ENCODE results near the gene TOR1A.
A peak's percentile ranks its signal among the peaks of the same experiment; 100 is the strongest.

The TOR1A gene

GRCh38 chr9:129834489-129835127, 10.7 kb upstream of the TOR1A start:
- DNase-seq (ENCODE audit: low read depth) = no peak
- no peak for TF ChIP-seq CTCF (IDR thresholded peaks at IDR 0.05; ENCODE audit: insufficient read depth, low read depth, low read length, missing control alignments)
- H3K4me3 ChIP-seq (ENCODE audit: low read length) = peak overlapping the region; percentile 91

- DNase-seq (ENCODE audit: low read depth) = peak; percentile 29
- H3K4me3 ChIP-seq (ENCODE audit: low read length) = no peak overlapping the region
- no peak for TF ChIP-seq CTCF (IDR thresholded peaks at IDR 0.05; ENCODE audit: insufficient read depth, low read depth, low read length, missing control alignments)
These were observed 9.0 kb upstream of the TOR1A start for GRCh38 chr9:129832982-129833381.

- TF ChIP-seq CTCF (IDR thresholded peaks at IDR 0.05; ENCODE audit: insufficient read depth, low read depth, low read length, missing control alignments) = no peak
- no peak for DNase-seq (ENCODE audit: low read depth)
- H3K4me3 ChIP-seq (ENCODE audit: low read length) = no peak overlapping the region
These were observed 5.0 kb upstream of the TOR1A start for GRCh38 chr9:129828969-129829368.

- DNase-seq (ENCODE audit: low read depth) = no peak
- no peak for TF ChIP-seq CTCF (IDR thresholded peaks at IDR 0.05; ENCODE audit: insufficient read depth, low read depth, low read length, missing control alignments)
- H3K4me3 ChIP-seq (ENCODE audit: low read length) = no peak overlapping the region
These were observed 4.1 kb upstream of the TOR1A start for GRCh38 chr9:129828051-129828450.

GRCh38 chr9:129826759-129827158, 2.8 kb upstream of the TOR1A start:
- TF ChIP-seq CTCF (IDR thresholded peaks at IDR 0.05; ENCODE audit: insufficient read depth, low read depth, low read length, missing control alignments) = no peak
- H3K4me3 ChIP-seq (ENCODE audit: low read length) = no peak overlapping the region

GRCh38 chr9:129826344-129826743, 2.4 kb upstream of the TOR1A start:
- DNase-seq (ENCODE audit: low read depth) = no peak
- no peak overlapping the region for H3K4me3 ChIP-seq (ENCODE audit: low read length)
- TF ChIP-seq CTCF (IDR thresholded peaks at IDR 0.05; ENCODE audit: insufficient read depth, low read depth, low read length, missing control alignments) = no peak

More at GRCh38 chr9:129826759-129827158, 2.8 kb upstream of the TOR1A start:
- DNase-seq (ENCODE audit: low read depth) = no peak

- H3K4me3 ChIP-seq (ENCODE audit: low read length) = peak overlapping the region; percentile 69
- TF ChIP-seq CTCF (IDR thresholded peaks at IDR 0.05; ENCODE audit: insufficient read depth, low read depth, low read length, missing control alignments) = no peak
- no peak for DNase-seq (ENCODE audit: low read depth)
These were observed 398 bp downstream of the TOR1A start for GRCh38 chr9:129823542-129823934.
